HG02852 (cell line): ENCODE measurements around the gene FSD1L.
"Not testable (repeated sequence)": the region's sequence is repeated elsewhere in the genome, so short reads cannot be mapped to it uniquely, and the experiment has no call there.

ENCODE experiments used
- ATAC-seq: cut with Tn5 transposase; IDR thresholded peaks from one replicate; pipeline ENCODE4 v1.9.1; 2021; ENCODE audit warnings: mild to moderate bottlenecking, moderate library complexity; ENCODE audit not compliant: unreplicated experiment

The FSD1L gene

GRCh38 chr9:105541838-105542237, 94.0 kb downstream of the FSD1L start:
- peak; percentile 97 for ATAC-seq

DNA sequence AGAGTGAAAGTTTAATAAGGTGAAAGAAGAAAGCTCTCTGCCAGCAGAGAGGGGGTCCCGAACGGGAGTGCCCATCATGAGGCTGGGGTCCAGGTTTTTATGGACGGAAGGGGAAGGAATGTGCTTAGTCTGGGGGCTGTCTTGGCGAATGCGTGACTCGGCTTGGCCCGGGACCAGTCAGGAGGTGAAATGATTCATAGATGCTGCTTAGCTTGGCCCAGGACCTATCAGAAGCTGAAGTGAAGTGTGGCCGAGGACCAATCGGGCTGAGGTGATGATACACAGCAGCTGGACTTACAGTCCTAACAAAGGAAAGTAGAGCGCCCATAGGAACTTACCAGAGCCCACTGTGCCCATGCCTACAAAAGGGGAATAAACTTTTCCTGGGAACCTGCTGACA, 106.2 kb downstream of the FSD1L start:
- ATAC-seq: no peak

- ATAC-seq: peak; percentile 94
Observed at GRCh38 chr9:105557804-105558610, 110.2 kb downstream of the FSD1L start, which contains the start of gene FKTN. FKTN (plus strand) TSS chr9:105558131; CDS start chr9:105575033, 16,902 bp downstream.

DNA sequence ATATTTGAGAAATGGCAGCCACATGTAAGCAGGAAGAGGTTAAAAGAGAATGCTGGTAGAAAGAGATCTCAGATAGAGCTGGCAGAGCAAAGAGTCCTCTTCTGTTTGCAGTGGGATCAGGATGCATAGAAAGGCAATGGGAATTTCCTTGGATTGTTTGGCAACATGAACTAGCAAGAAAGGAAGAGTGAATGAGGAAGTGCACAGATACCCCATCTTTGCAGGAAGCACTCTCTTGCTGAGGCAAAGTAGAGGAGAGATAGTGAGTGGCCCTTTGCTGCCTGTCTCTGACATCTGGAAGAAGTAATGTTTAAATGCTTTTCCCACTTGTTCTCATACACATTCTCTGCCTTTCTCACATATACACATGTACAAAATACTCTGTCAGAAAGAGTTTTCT, 124.6 kb downstream of the FSD1L start:
- ATAC-seq: no peak

DNA sequence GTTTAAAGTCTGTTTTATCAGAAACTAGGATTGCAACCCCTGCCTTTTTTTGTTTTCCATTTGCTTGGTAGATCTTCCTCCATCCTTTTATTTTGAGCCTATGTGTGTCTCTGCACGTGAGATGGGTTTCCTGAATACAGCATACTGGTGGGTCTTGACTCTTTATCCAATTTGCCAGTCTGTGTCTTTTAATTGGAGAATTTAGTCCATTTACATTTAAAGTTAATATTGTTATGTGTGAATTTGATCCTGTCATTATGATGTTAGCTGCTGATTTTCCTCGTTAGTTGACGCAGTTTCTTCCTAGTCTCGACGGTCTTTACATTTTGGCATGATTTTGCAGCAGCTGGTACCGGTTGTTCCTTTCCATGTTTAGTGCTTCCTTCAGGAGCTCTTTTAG, 132.1 kb downstream of the FSD1L start:
- not testable (repeated sequence) for ATAC-seq

GRCh38 chr9:105581550-105581949, 133.7 kb downstream of the FSD1L start:
- not testable (repeated sequence) for ATAC-seq

- no peak for ATAC-seq
Observed at GRCh38 chr9:105593145-105593544, 145.3 kb downstream of the FSD1L start.
